Activated CD8-positive, alpha-beta memory T cell treated with anti-CD3 and anti-CD28 coated beads, Interleukin-2, amount 50 U/mL, for 4 hours (primary cell): ENCODE results near the gene OR5P2.
"Not testable (repeated sequence)": the region's sequence is repeated elsewhere in the genome, so short reads cannot be mapped to it uniquely, and the experiment has no call there.

Experiments
- DNase-seq: peaks from one replicate; pipeline ENCODE4 v3.0.0-alpha.2; 2020

OR5P2 gene, protein sequence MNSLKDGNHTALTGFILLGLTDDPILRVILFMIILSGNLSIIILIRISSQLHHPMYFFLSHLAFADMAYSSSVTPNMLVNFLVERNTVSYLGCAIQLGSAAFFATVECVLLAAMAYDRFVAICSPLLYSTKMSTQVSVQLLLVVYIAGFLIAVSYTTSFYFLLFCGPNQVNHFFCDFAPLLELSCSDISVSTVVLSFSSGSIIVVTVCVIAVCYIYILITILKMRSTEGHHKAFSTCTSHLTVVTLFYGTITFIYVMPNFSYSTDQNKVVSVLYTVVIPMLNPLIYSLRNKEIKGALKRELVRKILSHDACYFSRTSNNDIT

DNA sequence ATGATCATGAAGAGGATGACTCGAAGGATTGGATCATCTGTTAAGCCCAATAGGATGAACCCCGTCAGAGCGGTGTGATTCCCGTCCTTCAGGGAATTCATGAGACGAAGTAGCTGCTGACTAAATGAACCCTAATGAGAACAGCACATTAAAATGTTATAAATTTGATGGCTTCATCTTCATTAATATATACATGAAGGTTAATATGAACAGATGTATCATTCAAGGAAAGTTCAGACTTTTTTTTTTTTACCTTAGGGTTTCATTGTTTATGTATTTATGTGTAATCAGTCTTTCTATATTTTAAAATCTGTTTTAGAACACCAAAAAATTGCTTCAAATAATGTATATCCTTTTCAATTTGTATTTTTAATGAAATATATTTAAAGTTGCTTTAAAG, at the start of gene OR5P2:
OR5P2 (minus strand) TSS at position 101 of the 400 bp plus-strand sequence; CDS start at position 101, 0 bp downstream.
- DNase-seq, result no peak

DNA sequence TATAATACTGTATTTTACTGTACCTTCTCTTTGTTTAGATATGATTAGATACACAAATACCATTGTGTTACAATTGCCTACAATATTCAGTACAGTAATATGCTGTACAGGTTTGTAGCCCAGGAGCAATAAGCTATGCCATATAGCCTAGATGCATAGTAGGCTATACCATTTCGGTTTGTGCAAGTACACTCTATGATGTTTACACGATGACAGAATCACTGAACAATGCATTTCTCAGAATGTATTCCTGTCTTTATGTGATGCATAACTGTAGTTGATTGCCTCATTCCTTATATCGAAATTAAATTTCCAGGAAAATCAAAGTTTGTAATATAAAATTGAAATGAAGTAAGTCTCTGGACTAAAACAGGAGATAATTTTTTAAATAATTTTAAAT, 49.3 kb upstream of the OR5P2 start:
- no peak for DNase-seq

DNA sequence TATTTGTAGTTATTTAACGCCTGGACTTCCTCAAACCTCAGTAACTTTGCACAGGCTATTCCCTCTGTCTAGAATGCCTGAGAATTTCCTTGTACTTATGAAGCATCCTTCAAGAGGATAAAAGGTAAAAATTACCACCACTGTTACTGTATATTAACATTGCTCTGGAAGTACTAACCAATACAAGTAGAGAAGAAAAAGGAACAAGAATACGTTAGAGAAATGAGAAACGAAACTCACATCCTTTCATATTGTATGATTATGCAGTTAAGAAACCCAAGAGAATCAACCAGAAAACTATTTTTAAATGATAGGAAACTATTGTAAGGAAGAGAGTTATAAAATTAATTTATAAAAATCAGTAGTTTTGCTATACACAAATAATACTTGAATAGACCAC, 48.2 kb upstream of the OR5P2 start:
- no peak for DNase-seq

DNA sequence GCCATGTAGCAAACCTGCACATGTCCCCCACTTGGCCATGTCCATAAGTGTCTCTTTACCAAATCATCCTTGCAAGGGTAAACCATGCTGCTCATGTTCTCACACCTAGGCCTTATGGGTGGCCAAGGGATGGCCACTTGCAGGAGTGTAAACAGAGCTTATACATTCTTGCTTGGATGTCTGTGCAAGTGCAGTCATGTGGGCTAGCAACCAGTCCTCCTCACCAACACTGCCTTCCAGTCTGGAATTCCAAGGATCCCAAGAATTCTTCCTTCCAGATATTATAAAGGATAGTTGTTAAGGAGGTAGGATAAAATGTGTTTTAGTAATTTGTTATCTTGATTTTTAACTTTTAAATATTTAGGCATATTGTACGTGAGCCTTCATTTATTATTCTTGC, 47.8 kb upstream of the OR5P2 start:
- DNase-seq, result no peak

DNA sequence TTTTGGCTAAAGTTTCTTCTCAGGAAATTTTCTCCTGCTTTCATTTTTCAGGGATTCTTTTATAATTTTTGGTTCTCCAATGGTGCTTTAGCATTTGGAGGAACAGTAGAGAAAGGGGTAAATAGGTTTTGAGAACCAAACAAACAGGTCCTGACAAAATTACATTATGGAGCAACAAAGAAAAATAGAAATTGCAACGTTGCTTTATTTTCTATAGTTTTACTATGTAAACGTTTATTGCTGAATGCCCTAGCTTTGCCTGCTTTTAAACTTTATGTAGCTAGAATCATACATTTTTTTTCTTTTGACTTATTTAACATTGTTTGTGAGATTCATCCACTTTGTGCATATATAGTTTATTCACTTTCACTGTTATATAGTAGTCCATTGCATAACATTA, 43.8 kb upstream of the OR5P2 start:
- no peak for DNase-seq

DNA sequence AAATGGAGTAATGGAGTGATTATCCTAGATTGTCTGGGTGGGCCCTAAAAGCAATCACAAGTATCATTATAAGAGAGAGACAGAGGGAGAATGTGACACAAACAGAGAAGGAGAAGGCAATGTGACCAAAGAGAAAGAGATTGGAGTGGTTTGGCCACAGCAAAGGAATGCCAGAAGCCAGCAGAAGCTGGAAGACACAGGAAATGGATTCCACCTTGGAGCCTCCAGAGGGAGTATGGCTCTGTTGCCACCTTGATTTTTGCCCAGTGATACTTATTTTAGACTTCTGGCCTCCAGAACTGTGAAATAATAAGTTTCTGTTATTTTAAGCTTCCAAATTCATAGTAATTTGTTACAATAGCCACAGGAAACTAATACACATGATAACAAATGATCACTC, 36.8 kb upstream of the OR5P2 start:
- no peak for DNase-seq

DNA sequence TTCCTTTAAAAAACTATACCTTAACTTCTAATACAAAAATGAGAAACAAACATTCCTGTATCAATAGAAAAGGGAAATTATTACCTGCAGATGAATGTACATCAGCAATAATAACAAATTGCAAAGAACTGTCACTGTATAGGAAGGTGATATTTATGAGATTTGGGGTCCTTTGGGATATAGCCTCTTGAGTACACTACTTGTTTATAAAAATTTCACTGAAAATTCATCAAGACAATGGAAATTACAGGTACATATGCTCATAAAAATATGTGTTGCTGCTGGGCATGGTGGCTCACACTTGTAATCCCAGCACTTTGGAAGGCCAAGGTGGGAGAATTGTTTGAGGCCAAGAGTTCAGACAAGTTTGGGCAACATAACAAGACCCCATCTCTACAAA, 34.0 kb upstream of the OR5P2 start, which contains the start of gene OR5P3:
OR5P3 (minus strand) TSS at position 101 of the 400 bp plus-strand sequence.
- DNase-seq, result no peak

DNA sequence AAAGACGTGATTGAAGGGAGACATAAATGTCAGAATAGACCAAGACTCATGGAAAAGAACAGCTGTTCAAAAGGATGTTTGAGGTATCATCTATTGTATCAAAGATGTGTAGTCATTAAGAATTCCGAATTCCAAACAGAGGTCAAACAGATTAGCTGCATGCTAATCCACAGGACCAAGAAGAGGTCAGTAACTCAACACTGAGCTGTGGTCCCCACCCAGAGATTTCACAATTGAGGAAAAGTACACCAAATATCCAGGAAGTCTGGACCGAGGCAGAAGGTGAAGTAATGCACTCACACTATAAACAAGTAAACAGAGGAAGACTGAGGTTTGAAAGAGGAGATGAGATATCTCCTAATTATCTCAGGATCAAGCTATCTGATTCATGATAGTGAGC, 29.6 kb upstream of the OR5P2 start:
- no peak for DNase-seq

DNA sequence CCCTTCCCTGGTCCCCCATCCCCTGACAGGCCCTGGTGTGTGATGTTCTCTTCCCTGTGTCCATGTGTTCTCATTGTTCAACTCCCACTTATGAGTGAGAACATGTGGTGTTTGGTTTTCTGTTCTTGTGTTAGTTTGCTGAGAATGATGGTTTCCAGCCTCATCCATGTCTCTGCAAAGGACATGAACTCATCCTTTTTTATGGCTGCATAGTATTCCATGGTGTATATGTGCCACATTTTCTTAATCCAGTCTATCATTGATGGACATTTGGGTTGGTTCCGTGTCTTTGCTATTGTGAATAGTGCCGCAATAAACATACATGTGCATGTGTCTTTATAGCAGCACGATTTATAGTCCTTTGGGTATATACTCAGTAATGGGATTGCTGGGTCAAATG, 23.7 kb upstream of the OR5P2 start:
- DNase-seq, result not testable (repeated sequence)

DNA sequence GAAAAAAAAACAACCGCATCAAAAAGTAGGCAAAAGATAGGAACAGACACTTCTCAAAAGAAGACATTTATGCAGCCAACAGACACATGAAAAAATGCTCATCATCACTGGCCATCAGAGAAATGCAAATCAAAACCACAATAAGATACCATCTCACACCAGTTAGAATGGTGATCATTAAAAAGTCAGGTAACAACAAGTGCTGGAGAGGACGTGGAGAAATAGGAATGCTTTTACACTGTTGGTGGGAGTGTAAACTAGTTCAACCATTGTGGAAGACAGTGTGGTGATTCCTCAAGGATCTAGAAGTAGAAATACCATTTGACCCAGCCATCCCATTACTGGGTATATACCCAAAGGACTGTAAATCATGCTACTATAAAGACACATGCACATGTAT, 18.2 kb upstream of the OR5P2 start:
- DNase-seq, result not testable (repeated sequence)

DNA sequence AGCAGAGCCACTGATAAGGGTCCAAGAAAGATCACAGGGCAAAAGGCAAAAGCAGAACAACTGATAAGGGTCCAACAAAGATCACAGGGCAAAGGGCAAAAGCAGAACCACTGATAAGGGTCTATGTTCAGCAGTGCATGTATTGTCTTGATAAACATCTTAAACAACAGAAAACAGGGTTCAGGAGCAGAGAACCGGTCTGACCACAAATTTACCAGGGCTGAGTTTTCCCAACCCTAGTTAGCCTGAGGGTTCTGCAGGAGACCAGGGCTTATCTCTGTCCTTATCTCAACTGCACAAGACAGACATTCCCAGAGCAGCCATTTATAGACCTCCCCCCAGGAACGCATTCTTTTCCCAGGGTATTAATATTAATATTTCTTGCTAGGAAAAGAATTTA, 13.6 kb upstream of the OR5P2 start:
- not testable (repeated sequence) for DNase-seq

DNA sequence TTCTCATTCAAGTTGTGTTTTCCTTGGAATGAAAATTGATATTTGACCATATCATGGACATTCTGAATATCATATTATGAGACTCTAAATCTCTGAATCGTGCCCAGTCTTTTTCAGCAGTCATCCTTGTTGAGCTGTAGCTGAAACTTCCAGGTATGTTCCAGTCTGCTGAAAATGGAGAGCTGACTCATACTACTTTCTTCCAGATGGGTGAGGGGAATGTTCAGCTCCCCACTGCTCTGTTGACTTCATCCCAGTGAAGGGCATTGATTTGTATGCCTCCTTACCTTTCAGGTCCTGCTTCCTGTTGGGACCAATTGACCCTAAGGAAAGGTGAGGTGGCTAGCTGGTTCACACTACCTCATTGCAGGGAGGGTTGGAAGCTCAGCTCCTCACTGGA, 3.5 kb downstream of the OR5P2 start:
- DNase-seq, result no peak

DNA sequence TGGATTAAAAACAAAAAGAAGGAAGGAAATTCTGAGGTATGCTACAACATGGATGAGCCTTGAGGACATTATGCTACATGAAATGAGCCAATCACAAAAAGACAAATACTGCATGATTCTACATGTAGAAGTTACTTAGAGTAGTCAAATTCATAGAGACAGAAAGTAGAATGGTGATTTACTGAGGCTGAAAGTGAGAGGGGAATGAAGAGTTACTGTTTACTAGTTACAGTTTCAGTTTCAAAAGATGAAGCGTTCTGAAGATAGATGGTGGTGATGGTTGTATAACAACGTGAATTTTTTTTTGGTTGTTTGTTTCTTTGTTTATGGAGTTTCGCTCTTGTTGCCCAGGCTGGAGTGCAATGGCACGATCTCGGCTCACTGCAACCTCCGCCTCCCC, 9.5 kb downstream of the OR5P2 start:
- DNase-seq, result no peak

DNA sequence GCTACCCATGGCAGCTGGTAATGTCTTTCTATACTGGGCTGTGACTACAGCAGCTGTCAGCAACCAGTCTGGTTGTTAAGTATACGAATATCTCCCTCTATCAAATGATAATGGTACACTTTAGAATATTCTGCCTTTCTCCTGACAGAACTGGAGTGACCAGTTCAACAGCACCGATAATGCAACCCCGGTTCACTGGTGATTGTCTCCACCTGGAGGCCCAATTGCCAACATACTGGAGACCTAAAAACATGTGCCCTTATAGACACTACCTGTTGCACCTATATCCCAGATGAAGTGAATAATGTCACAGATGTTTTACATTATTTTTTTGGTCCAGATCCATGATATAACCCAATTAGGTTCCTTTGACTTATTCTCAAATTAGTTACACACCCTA, 21.1 kb downstream of the OR5P2 start:
- DNase-seq, result no peak

DNA sequence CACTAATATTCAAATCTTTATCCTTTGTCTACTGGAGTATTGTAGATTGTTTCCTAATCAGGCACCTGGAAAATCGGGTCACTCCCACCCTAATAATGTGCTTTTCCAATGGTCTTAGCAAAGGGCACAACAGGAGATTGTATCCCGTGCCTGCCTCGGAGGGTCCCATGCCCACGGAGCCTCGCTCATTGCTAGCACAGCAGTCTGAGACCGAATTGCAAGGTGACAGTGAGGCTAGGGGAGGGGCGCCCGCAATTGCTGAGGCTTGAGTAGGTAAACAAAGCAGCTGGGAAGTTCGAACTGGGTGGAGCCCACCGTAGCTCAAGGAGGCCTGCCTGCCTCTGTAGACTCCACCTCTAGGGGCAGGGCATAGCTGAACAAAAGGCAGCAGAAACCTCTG, 32.4 kb downstream of the OR5P2 start:
- not testable (repeated sequence) for DNase-seq

DNA sequence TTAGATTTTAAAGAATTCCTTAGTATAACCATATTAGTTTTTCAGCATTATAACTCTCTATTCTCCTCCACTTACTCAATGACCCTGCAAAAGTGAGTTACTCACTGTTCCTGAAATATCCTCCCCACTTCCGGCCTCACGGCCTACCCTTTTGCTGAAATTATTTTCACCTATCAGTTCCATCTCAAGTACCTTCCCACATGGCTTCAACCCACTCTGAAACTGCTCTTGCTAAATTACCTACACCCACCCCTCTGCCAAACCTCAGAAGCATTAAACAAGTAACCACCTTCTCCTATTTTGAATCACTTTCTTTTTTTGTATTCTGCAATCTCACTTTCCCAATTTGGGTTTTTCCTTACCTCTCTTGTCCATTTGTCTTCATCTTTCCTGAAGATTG, 37.7 kb downstream of the OR5P2 start:
- DNase-seq, result no peak

DNA sequence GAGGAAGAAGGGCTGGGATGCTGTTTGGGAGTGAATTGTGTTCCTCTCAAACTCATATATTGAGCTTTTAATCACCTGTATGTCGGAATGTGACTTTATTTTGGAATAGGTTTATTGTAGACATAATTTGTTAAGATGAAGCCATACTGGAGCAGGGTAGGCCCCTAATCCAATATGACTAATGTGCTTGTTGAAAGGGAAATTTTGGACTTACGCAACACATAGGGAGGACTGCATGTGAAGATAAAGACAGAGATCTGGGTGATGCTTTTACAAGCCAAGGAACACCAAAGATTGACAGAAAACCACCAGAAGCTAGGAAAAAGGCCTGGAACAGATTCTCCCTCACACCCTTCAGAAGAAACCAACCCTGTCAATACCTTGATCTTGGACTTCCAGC, 47.3 kb downstream of the OR5P2 start:
- no peak for DNase-seq
